HG03025 (cell line): ENCODE data around the gene ANKHD1.
"Not testable (repeated sequence)": the region's sequence is repeated elsewhere in the genome, so short reads cannot be mapped to it uniquely, and the experiment has no call there.

Experiments used
- ATAC-seq: cut with Tn5 transposase; IDR thresholded peaks from one replicate; pipeline ENCODE4 v1.9.1; 2021; ENCODE audit warnings: mild to moderate bottlenecking, moderate library complexity; ENCODE audit not compliant: unreplicated experiment, low FRiP score

ANKHD1 gene

DNA sequence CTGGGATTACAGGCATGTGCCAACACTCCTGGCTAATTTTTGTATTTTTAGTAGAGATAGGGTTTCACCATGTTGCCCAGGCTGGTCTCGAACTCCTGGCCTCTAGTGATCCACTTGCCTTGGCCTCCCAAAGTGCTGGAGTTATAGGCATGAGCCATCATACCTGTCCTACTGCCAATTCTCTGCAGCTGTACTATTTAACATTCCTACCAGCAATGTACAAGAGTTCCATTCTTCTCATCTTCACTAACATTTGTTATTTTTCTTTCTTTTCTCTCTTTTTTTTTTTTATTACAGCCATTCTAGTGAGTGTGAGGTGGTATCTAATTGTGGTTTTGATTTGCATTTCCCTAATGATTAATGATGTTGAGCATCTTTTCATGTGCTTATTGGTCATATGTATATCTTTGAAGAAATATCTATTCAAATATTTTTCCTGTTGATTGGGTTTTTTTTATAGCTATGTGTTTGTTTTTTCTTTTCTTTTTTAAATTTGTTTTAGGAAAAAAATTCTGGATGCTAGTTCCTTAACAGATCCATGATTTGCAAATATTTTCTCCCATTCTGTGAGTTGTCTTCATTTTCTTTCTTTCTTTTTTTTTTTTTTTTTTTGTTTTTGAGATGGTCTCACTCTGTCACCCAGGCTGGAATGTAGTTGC is 17.4 kb downstream of the ANKHD1 start:
- ATAC-seq, result no peak

DNA sequence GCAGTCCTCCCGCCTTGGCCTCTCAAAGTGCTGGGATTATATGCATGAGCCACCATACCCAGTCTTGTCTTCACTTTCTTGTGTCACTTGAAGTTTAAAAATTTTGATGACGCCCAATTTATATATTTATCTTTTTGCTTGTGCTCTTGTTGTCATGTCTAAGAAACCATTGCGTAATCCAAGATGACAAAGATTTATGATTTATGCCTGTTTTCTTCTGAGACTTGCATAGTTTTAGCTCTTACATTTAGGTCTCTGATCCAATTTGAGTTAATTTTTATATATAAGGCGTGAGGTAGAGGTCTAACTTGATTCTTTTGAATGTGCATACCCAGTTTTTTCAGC is 18.6 kb downstream of the ANKHD1 start:
- ATAC-seq, result no peak

DNA sequence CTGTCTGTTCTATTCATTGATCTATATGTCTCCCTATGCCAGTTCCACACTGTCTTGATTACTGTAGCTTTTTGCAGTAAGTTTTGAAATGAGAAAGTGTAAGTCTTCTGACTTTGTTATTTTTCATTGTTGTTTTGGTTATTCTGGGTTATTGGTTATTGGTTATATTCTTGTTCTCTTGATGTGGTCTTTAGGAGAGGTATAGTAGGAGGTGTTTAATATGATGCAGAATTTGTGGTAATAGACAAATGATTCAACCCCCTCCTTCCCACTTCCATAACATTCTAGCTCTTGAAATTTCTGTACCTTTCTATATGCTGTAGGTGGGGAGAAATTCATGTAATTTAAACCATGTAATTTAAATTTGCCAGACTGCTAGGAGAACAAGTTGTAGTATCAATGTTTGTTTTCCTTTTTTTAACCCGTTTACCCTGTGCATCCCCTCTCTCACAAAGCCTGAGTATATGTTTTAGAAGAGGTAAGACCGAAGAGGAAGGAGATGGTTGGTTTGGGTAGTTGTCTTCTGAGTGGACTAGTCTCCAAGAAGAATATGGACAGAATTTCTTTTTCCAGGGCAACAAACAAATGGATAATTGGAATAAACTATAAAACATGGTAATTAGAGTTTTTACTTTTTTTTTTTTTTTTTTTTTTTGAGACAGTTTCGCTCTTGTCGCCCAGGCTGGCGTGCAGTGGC is 19.2 kb downstream of the ANKHD1 start:
- no peak for ATAC-seq

DNA sequence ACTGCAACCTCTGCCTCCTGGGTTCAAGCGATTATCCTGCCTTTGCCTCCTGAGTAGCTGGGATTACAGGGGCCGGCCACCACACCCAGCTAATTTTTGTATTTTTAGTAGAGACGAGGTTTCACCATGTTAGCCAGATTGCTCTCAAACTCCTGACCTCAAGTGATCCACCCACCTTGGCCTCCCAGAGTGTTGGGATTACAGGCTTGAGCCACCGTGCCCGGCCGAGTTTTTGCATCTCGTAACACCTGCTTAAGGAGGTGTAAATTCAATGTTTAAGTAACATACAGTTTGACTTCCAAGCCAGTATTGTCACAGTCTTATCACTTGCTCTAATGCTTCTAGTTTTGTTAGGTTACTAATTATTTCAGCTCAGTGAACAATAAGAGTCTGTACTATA is 19.7 kb downstream of the ANKHD1 start:
- ATAC-seq, result not testable (repeated sequence)

DNA sequence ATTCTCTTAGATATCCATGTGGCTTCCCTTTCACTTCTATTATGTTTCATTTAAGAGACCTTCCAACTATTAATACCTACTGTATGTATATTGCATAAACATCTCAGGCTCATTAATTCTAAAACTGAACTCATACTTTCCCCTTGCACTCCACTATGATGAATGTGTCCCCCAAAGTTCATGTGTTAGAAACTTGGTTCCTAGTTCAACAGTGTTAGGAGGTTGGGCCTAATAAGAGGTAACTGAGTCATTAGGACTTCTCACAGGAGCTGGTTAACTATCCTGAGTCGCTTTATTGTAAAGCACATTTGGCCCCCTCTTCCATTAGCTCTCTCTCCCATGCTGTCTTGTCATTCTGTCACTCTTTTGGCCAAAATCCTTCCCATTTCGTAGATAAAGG is 22.0 kb downstream of the ANKHD1 start:
- no peak for ATAC-seq

DNA sequence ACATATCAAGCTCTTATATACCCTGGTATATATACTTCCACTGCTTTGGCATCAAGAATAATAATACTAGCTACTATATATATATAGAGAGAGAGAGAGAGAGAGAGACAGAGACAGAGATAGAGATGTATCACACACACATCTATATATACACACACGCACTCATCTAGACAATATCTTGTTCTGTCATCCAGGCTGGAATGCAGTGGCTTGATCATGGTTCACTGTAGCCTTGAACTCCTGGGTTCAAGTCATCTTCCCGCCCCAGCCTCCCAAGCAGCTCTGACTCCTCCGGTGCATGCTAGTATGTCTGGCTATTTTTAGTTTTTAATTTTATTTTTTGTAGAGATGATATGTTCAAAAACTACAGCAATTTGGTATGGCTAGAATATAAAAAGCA is 22.5 kb downstream of the ANKHD1 start:
- no peak for ATAC-seq

DNA sequence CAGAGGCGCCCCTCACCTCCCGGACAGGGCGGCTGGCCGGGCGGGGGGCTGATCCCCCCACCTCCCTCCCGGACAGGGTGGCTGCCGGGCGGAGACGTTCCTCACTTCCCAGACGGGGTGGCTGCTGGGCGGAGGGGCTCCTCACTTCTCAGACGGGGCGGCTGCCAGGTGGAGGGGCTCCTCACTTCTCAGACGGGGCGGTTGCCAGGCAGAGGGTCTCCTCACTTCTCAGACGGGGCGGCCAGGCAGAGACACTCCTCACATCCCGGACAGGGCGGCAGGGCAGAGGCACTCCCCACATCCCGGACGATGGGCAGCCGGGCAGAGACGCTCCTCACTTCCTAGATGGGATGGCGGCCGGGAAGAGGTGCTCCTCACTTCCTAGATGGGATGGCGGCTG is 26.1 kb downstream of the ANKHD1 start:
- ATAC-seq, result not testable (repeated sequence)

DNA sequence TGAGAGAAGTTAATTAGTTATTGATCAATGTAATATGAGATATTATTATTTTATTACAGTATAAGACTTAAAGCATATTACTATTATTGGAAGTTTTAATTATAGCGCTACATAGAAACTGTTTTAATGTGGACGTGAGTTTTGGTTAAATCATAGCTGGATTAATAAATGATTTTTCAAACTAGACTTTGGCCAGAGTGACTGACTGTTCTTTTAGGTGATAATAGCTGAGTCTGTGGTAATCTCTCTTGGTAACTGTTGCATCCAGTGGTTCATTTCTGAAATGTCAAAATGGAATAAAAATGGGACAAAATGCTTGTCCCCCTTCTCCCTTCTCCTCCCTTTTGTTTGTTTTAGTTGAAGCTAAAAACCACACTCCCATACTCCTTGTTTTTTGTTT is 28.1 kb downstream of the ANKHD1 start:
- ATAC-seq, result no peak

DNA sequence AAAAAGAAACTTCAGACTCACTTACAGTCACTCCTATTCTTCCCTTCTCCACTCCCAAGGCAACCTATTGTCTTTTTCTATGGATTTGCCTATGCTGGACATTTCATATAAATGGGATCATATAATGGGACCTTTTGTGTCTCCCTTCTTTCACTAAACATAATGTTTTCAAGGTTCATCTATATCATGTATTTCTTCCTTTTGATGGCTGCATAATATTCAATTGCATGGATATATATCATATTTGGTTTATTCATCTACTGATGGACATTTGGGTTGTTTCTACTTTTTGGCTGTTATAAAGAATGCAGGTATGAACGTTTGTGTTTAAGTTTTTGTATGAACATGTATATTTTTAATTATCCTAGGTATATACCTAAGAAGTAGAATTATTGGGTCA is 30.6 kb downstream of the ANKHD1 start:
- ATAC-seq, result no peak

DNA sequence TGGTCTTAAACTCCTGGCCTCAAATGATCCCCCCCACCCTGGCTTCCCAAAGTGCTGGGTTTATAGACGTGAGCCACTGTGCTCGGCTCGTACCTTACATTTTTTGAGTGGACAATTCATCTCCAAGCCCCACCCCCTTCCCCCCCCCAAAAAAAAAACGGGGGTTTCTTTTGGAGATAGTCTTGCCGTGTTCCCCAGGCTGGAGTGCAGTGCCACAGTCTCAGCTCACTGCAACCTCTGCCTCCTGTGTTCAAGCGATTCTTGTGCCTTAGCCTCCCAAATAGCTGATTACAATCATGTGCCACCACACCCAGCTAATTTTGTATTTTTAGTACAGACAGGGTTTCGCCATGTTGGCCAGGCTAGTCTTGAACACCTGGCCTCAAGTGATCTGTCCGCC is 31.3 kb downstream of the ANKHD1 start:
- ATAC-seq, result no peak

DNA sequence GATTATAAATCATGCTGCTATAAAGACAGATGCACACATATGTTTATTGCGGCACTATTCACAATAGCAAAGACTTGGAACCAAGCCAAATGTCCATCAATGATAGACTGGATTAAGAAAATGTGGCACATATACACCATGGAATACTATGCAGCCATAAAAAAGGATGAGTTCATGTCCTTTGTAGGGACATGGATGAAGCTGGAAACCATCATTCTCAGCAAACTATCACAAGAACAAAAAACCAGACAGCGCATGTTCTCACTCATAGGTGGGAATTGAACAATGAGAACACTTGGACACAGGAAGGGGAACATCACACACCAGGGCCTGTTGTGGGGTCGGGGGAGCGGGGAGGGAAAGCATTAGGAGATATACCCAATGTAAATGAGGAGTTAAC is 55.7 kb downstream of the ANKHD1 start:
- not testable (repeated sequence) for ATAC-seq

DNA sequence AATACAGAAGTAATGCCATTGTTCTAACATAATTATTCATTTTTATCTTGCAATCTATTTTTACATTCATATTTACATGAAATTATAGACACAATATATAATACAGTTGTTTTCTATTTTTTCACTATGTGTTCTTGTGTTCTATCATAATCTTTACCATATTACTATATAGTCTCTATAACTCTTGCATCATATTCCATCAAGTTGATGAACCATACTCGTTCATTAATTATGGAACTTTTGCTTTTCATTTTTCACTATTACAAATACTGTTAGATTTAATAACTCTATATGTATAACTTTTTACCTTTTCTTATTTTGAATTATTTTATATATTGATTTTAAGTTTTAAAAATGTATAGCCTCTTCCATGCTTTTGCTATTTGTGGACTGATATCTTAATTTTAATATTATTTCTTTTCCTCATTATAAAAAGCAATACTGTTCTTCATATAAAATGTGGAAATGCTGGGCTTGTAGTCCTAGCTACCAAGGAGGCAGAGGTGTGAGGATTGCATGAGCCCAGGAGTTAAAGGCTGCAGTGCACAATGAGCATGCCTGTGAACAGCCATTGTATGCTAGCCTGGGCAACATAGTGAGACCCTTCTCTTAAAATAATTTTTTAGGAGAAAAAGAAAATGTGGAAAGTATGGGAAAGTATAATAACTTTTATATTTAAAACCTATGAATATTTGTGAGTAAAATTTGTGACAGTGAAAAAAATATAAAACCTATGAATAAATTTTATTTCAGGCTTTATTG is 65.5 kb downstream of the ANKHD1 start:
- no peak for ATAC-seq

DNA sequence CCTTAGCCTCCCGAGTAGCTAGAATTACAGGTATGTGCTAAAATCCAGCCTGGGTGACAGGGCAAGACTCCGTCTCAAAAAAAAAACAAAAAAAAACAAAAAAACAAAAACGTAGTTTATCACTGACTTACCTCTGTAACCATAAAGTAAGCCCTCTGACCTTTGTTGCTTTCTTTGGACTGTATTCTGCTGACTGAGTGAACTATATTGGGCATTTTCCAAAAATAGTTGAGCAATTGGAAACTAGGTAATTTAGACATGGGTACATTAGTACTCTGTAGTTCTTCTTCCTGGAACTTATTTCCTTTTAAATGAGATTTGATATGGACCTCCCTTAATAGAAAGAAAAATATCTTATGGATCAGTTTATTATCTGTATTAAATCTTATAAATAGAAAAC is 66.6 kb downstream of the ANKHD1 start:
- ATAC-seq, result no peak

DNA sequence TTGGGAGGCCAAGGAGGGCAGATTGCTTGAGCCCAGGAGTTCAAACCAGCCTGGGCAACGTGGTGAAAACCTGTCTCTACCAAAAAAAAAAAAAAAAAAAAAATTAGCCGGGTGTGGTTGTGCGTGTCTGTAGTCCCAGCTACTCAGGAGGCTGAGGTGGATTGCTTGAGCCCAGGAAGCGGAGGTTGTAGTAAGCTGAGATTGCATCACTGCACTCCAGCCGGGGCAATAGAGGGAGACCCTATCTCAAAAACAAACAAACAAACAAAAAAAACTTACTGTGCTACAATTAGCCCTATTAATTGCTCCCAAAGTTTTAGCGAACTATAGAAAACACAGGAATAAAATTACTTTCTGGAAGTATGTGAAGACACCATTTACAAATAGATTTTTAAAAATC is 67.6 kb downstream of the ANKHD1 start:
- no peak for ATAC-seq

DNA sequence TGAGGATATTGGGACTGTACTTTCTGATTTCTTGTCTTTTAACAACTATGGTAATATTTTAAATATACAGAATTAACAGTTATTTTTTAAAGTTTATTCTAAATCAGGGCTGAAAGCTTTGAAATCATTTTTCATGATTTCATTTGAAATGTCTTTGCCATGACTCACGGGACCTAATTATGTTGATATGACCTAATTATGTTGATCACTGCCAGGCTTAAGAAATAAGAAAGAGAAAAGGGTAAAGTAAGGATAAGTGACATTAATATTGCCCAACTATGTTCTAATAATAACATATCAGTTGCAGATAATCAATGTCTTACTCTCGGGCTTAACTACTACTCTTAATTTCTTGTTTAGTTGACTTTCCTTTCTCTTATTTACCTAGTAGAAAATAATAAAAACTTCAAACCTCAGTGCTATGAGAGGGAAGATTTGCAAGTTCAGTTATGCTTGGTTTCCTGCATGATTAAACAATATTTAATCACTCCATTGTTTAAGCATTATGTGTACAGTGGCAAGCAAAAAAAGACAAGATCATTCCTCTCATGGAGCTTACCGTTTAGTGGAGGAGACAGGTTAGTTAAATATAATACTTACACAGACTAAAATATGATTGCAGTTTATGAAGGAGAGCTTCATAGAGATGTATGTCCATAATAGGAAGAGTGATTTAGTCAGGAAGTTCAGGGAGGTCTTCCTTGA is 78.8 kb downstream of the ANKHD1 start:
- no peak for ATAC-seq

DNA sequence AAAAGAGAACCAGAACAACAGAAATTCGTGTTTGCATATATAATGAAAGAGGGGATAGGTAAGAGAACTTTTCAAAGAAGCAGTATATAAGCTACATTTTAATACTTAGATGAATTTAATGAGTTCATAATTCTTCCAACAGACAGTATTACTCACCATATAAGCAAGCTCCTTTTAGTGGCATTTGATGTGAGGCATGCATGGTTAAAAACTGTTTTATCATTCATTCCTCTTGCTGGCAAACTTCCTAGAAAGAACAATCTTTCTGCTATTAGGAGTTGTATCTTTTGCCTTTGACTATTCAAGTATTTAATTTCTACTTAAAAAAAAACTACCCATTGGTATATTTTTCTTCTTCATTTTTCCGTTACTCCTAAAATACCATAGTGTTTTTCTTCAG is 80.1 kb downstream of the ANKHD1 start:
- no peak for ATAC-seq

DNA sequence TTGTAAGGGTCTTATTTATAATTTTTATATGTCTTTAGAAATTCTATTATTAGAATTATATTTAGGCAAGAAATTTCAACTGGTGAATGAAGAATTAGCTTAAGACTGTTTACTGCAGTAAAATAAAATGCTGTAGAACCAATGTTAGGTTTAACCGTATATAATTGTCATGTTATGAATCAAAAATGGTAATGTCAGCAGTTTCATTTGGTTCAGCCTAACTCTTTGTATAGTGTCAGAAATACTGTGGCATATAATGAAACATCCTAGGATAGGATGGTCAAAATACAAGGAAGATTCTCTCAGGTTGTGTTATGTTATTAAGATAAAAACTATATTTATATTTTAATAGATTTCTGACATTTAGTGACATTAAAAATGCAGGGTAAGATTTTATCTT is 81.4 kb downstream of the ANKHD1 start:
- no peak for ATAC-seq

DNA sequence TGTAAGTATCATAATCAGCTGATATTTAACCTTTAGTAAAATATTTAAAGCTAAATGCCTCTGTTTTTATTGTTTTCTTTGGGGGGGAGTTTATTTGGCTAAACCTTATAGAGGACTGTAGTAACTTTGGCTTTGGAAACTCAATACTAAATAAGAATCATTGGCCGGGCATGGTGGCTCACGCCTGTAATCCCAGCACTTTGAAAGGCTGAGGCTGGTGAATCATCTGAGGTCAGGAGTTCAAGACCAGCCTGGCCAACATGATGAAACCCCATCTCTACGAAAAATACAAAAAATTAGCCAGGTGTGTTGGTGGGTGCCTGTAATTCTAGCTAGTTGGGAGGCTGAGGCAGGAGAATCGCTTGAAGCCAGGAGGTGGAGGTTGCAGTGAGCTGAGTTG is 86.5 kb downstream of the ANKHD1 start:
- not testable (repeated sequence) for ATAC-seq

DNA sequence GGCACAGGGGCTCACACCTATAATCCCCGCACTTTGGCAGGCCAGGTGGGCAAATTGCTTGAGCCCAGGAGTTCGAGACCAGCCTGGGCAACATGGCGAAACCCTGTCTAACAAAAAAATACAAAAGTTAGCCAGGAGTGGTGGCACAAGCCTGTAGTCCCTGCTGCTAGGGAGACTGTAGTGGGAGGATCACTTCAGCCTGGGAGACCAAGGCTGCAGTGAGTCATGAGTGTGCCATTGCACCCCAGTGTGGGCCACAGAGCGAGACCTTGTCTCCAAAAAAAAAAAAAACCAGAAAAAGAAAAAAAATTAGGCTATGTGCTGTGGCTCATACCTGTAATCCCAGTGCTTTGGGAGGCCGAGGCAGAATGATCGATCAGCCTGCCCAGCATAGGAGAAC is 87.3 kb downstream of the ANKHD1 start:
- ATAC-seq, result no peak

DNA sequence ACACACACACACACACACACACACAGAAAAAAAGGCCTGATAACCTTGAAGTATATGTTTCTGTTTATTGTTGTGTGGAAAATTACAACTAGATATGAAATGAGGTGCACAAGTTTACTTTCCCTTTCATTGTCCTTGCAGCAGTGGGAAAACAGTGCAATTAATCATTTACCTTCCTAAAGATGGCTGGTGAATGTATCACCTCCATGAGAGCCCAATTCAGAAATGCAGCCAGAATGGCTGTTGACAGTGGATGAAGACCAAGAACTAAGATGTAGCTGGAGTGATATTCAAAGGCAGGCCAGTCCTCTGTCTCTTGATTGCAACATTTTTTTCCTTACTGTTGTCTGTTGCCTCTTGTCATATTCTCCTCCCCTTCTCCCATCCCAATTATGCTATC is 96.3 kb downstream of the ANKHD1 start:
- no peak for ATAC-seq

DNA sequence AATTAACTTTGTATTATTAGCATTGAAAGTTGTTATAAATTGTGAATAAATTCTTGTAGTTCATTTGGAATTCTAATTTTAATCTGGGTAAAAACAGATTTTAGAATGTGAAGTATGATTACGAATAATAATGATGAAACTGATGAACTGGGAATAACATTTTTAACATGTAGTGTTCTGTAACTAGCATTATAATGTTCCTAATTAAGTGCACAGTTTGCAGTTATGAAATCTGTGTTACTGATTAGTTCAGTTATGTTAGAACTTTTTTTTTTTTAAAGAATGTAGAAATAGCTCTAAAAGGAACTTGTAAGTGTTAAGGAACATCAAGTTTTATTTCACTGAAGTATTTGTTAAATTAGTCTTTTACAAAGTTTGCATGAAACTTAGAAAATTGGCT is 97.0 kb downstream of the ANKHD1 start:
- ATAC-seq, result no peak
